PC-3 (cell line): ENCODE measurements around the gene COG5.

Experiments
- EZH2 ChIP-seq: fragments of 300-600 bp; sonication (generic); IDR thresholded peaks from one replicate; pipeline ENCODE4 v1.6.1; 2017; ENCODE audit warnings: antibody characterized with exemption, mild to moderate bottlenecking, low read length; ENCODE audit not compliant: unreplicated experiment
- TF ChIP-seq, protein P1 (sequence below): fragments of 300-600 bp; sonication (generic); conservative IDR thresholded peaks from 2 replicates; pipeline ENCODE4 v1.5.1; 2017; ENCODE audit warnings: antibody characterized with exemption, low read depth, mild to moderate bottlenecking, low read length

DNA sequence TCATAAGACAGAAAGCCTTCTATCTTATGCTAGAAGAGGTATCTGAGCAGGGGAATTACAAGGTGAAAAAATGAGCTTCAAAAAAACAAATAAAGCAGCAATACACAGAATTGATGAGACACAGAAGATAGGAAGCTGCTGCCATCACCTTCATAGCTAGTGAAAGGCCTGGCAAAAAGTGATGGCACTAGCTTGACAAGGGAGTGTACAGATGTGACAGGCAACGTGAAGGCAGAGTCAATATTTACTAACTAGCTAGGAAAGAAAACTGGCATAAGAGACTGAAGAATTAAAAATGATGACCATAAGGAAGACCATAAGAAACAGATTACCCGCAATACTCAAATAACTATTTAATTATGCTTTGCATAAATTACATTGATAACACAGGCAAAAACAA is 84.4 kb downstream of the COG5 start:
- TF ChIP-seq EZH2, result no peak
- TF ChIP-seq, protein P1, sequence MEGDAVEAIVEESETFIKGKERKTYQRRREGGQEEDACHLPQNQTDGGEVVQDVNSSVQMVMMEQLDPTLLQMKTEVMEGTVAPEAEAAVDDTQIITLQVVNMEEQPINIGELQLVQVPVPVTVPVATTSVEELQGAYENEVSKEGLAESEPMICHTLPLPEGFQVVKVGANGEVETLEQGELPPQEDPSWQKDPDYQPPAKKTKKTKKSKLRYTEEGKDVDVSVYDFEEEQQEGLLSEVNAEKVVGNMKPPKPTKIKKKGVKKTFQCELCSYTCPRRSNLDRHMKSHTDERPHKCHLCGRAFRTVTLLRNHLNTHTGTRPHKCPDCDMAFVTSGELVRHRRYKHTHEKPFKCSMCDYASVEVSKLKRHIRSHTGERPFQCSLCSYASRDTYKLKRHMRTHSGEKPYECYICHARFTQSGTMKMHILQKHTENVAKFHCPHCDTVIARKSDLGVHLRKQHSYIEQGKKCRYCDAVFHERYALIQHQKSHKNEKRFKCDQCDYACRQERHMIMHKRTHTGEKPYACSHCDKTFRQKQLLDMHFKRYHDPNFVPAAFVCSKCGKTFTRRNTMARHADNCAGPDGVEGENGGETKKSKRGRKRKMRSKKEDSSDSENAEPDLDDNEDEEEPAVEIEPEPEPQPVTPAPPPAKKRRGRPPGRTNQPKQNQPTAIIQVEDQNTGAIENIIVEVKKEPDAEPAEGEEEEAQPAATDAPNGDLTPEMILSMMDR, result no peak
